CD4-positive, CD25-positive, alpha-beta regulatory T cell (primary cell): ENCODE data around the gene CAPN1. TPM values are rescaled to one million over a fixed set of nuclear protein-coding genes. Genes with fewer than 3 reads are reported as not detected.

Experiments
- ATAC-seq, 2 donors: fragments of 150-1000 bp; cut with Tn5 transposase; one replicate each; pipeline ENCODE4 v1.10.0; 2021; ENCODE audit warnings: low read depth in 2 of 2, moderate number of reproducible peaks in 2 of 2, moderate library complexity in 1 of 2
- DNase-seq, 3 donors: peaks; one replicate each; pipeline versions ENCODE4 v3.0.0 to v3.0.0-alpha.2; 2012 to 2022; ENCODE audit warnings: mixed read lengths in 1 of 3
- H3K27ac ChIP-seq: one replicate; pipeline ENCODE4 v1.7.0; 2013; ENCODE audit warnings: mild to moderate bottlenecking, low read length; ENCODE audit not compliant: insufficient read depth, poor library complexity, severe bottlenecking
- H3K27me3 ChIP-seq: one replicate; pipeline ENCODE4 v1.7.0; 2013; ENCODE audit warnings: low read length; ENCODE audit not compliant: control insufficient read depth, insufficient read depth
- H3K36me3 ChIP-seq: one replicate; pipeline ENCODE4 v1.7.0; 2013; ENCODE audit warnings: mild to moderate bottlenecking, low read length, moderate library complexity; ENCODE audit not compliant: control insufficient read depth, insufficient read depth
- H3K4me1 ChIP-seq: 2 replicates; pipeline ENCODE4 v1.7.0; 2013; ENCODE audit warnings: mild to moderate bottlenecking, low read length; ENCODE audit not compliant: insufficient read depth, control insufficient read depth, poor library complexity, severe bottlenecking
- H3K4me3 ChIP-seq: one replicate; pipeline ENCODE4 v1.7.0; 2013; ENCODE audit warnings: low read depth, mild to moderate bottlenecking, low read length, moderate library complexity
- H3K9me3 ChIP-seq, 2 experiments: 1 replicate in 1 of 2; 2 replicates in 1 of 2; pipeline ENCODE4 v1.7.0; 2013; ENCODE audit warnings: low read length in 2 of 2, mild to moderate bottlenecking in 1 of 2, moderate library complexity in 1 of 2; ENCODE audit not compliant: control insufficient read depth in 2 of 2
- H3K27ac Mint-ChIP-seq, 3 donors: one replicate each; pipeline ENCODE4 v1.8.0; 2020 to 2022; ENCODE audit warnings: mild to moderate bottlenecking in 3 of 3, mixed read lengths in 3 of 3, moderate library complexity in 2 of 3
- H3K27me3 Mint-ChIP-seq: one replicate; pipeline ENCODE4 v1.8.0; 2022; ENCODE audit warnings: mild to moderate bottlenecking, mixed read lengths
- H3K36me3 Mint-ChIP-seq: one replicate; pipeline ENCODE4 v1.8.0; 2020; ENCODE audit warnings: mixed read lengths
- H3K4me1 Mint-ChIP-seq, 4 donors: one replicate each; pipeline ENCODE4 v1.8.0; 2020 to 2022; ENCODE audit warnings: mixed read lengths in 4 of 4, mild to moderate bottlenecking in 1 of 4
- H3K4me3 Mint-ChIP-seq, 4 donors: one replicate each; pipeline ENCODE4 v1.8.0; 2020 to 2022; ENCODE audit warnings: mild to moderate bottlenecking in 4 of 4, mixed read lengths in 4 of 4, moderate library complexity in 3 of 4
- H3K9me3 Mint-ChIP-seq, 7 donors: one replicate each; pipeline ENCODE4 v1.8.0; 2020 to 2022; ENCODE audit warnings: mixed read lengths in 7 of 7, mild to moderate bottlenecking in 3 of 7, moderate library complexity in 2 of 7
- polyA plus RNA-seq, 4 donors: library from polyadenylated mRNA; unstranded; fragments of 300-500 nt; fragmentation: Illumina TruSeq; gene quantifications; one replicate each; pipeline ENCODE4 v1.2.3, GENCODE V29; 2021
- total RNA-seq: library from RNA; stranded (reverse); gene quantifications from one replicate; pipeline ENCODE4 v1.2.3, GENCODE V29; 2022

Gene CAPN1
- total and polyA plus RNA-seq, 5 donors from 2014 or later = 91.2 to 158 (median 127) TPM

GRCh38 chr11:65210748-65211147 lies 29.0 kb downstream of the CAPN1 start:
- Mint-ChIP-seq H3K27ac (no peak overlapping the region), H3K4me3 (no peak overlapping the region), H3K27me3 (no peaks in the 10 kb centered on the region), H3K9me3 (peaks cover 0 to 1% (median 0%) of the 10 kb centered on the region in 7 donors), H3K4me1 (peaks cover 0 to 27% (median 13%) of the 10 kb centered on the region in 4 donors), H3K36me3 (peaks cover 17% of the 10 kb centered on the region)
- Histone ChIP-seq H3K36me3 (peaks cover 47% of the 10 kb centered on the region), H3K4me1 (peaks cover 19% of the 10 kb centered on the region), H3K9me3 (no peaks in the 10 kb centered on the region), H3K27me3 (no peaks in the 10 kb centered on the region), H3K4me3 (no peak overlapping the region), H3K27ac (no peak overlapping the region)
- DNase-seq (no peak), ATAC-seq (no peak)

GRCh38 chr11:65211293-65212105 lies 29.8 kb downstream of the CAPN1 start:
- Mint-ChIP-seq H3K27me3 (no peaks in the 10 kb centered on the region), H3K9me3 (peaks cover 0 to 1% (median 0%) of the 10 kb centered on the region in 7 donors), H3K4me1 (peaks cover 0 to 27% (median 13%) of the 10 kb centered on the region in 4 donors), H3K27ac (no peak overlapping the region), H3K36me3 (peaks cover 14% of the 10 kb centered on the region), H3K4me3 (no peak overlapping the region)
- ATAC-seq (no peak), DNase-seq (no peak)
- Histone ChIP-seq H3K36me3 (peaks cover 40% of the 10 kb centered on the region), H3K9me3 (no peaks in the 10 kb centered on the region), H3K27me3 (no peaks in the 10 kb centered on the region), H3K4me3 (no peak overlapping the region), H3K4me1 (peaks cover 19% of the 10 kb centered on the region), H3K27ac (no peak overlapping the region)

GRCh38 chr11:65212226-65212801 lies 30.6 kb downstream of the CAPN1 start:
- H3K27ac ChIP-seq = no peak overlapping the region
- H3K27me3 ChIP-seq = no peaks in the 10 kb centered on the region
- Mint-ChIP-seq H3K4me3 (no peak overlapping the region), H3K27me3 (no peaks in the 10 kb centered on the region), H3K9me3 (peaks cover 0 to 1% (median 0%) of the 10 kb centered on the region in 7 donors), H3K27ac (peak overlapping the region in 2 of 3 donors; percentile 55 to 78), H3K36me3 (peaks cover 11% of the 10 kb centered on the region), H3K4me1 (peaks cover 0 to 27% (median 13%) of the 10 kb centered on the region in 4 donors)
- H3K36me3 ChIP-seq = peaks cover 36% of the 10 kb centered on the region
- H3K4me3 ChIP-seq = no peak overlapping the region
- ATAC-seq (no peak), DNase-seq (no peak)
- H3K9me3 ChIP-seq = no peaks in the 10 kb centered on the region
- peaks cover 19% of the 10 kb centered on the region for H3K4me1 ChIP-seq

GRCh38 chr11:65213322-65214211 lies 31.8 kb downstream of the CAPN1 start:
- no peaks in the 10 kb centered on the region for H3K27me3 ChIP-seq
- Mint-ChIP-seq H3K27ac (peak overlapping the region; percentile 65 to 89 (median 78)), H3K36me3 (peaks cover 7% of the 10 kb centered on the region), H3K4me3 (peak overlapping the region in 2 of 4 donors; percentile 46 to 72), H3K9me3 (peaks cover 0 to 1% (median 0%) of the 10 kb centered on the region in 7 donors), H3K27me3 (no peaks in the 10 kb centered on the region), H3K4me1 (peaks cover 0 to 30% (median 13%) of the 10 kb centered on the region in 4 donors)
- DNase-seq (peak in 2 of 3 donors; percentile 11 to 52), ATAC-seq (peak; percentile 62 to 67)
- H3K4me1 ChIP-seq = peaks cover 19% of the 10 kb centered on the region
- peaks cover 29% of the 10 kb centered on the region for H3K36me3 ChIP-seq
- no peaks in the 10 kb centered on the region for H3K9me3 ChIP-seq
- no peak overlapping the region for H3K4me3 ChIP-seq
- H3K27ac ChIP-seq = no peak overlapping the region

GRCh38 chr11:65214212-65214845 lies 32.6 kb downstream of the CAPN1 start:
- Mint-ChIP-seq H3K27me3 (no peaks in the 10 kb centered on the region), H3K4me1 (peaks cover 5 to 36% (median 14%) of the 10 kb centered on the region in 4 donors), H3K4me3 (peak overlapping the region in 2 of 4 donors; percentile 72 to 80), H3K27ac (peak overlapping the region; percentile 32 to 84 (median 35)), H3K9me3 (peaks cover 0 to 1% (median 0%) of the 10 kb centered on the region in 7 donors), H3K36me3 (peaks cover under 1% of the 10 kb centered on the region)
- H3K4me1 ChIP-seq = peaks cover 19% of the 10 kb centered on the region
- DNase-seq (no peak), ATAC-seq (peak in 1 of 2 donors; percentile 10)
- peaks cover 21% of the 10 kb centered on the region for H3K36me3 ChIP-seq
- H3K4me3 ChIP-seq = no peak overlapping the region
- no peaks in the 10 kb centered on the region for H3K9me3 ChIP-seq
- no peak overlapping the region for H3K27ac ChIP-seq
- no peaks in the 10 kb centered on the region for H3K27me3 ChIP-seq

- H3K27ac Mint-ChIP-seq = peak overlapping the region; percentile 13 to 79 (median 68)
- no peak overlapping the region for H3K4me3 ChIP-seq
- H3K9me3 Mint-ChIP-seq = peaks cover 0 to 1% (median 0%) of the 10 kb centered on the region in 7 donors
- DNase-seq (no peak), ATAC-seq (no peak)
- H3K27me3 ChIP-seq = no peaks in the 10 kb centered on the region
- no peaks in the 10 kb centered on the region for H3K27me3 Mint-ChIP-seq
- peaks cover 5 to 44% (median 18%) of the 10 kb centered on the region in 4 donors for H3K4me1 Mint-ChIP-seq
- no peak overlapping the region for H3K27ac ChIP-seq
- peaks cover 19% of the 10 kb centered on the region for H3K4me1 ChIP-seq
- H3K9me3 ChIP-seq = no peaks in the 10 kb centered on the region
- peaks cover 10% of the 10 kb centered on the region for H3K36me3 ChIP-seq
- H3K36me3 Mint-ChIP-seq = no peaks in the 10 kb centered on the region
- peak overlapping the region in 2 of 4 donors; percentile 66 to 74 for H3K4me3 Mint-ChIP-seq
Observed at GRCh38 chr11:65215441-65216076, 33.8 kb downstream of the CAPN1 start.
